ENCODE data around the gene UBB.

Gene UBB

DNA sequence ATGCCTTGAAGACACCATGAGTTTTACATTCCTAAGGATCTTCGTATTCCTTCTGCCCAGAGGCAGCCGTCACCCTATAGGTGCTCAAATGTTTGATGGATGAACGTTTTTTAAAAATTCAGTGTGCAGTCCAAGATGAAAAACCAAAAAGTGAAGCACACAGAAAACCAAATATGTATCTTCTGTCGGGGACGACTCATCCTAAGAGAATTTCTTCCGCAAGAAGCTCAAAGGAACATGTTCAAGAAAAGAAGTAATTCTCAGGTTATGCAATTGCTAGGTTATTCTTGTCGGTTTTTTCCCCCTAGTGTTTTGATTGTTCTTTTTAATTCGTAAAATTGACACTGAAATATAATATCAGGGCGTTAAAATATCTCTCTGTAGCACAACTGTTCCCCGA, 29.1 kb upstream of the UBB start:
- H3K27me3 ChIP-seq (ENCODE audit: control insufficient read depth in 2 of 2, insufficient read depth in 2 of 2, low read length in 2 of 2), result no peaks in the 10 kb centered on the region
- peak overlapping the region; percentile 72 to 81 for H3K9ac ChIP-seq (ENCODE audit: low read depth in 1 of 2, low read length in 2 of 2)
- H3K4me1 ChIP-seq (ENCODE audit: control insufficient read depth in 2 of 2, insufficient read depth in 2 of 2, low read length in 2 of 2), result peaks cover 4 to 9% of the 10 kb centered on the region in 2 donors
- H3K36me3 ChIP-seq (ENCODE audit: control insufficient read depth in 2 of 2, insufficient read depth in 2 of 2, low read length in 2 of 2), result peaks cover 6 to 11% of the 10 kb centered on the region in 2 donors
- no peaks in the 10 kb centered on the region for H3K9me3 ChIP-seq (ENCODE audit: control insufficient read depth in 2 of 2, low read length in 2 of 2)
- H3K27ac ChIP-seq (ENCODE audit: low read depth in 2 of 2, low read length in 2 of 2), result no peak overlapping the region
- H3K4me3 ChIP-seq (ENCODE audit: low read length in 2 of 2), result peak overlapping the region; percentile 67 to 85

DNA sequence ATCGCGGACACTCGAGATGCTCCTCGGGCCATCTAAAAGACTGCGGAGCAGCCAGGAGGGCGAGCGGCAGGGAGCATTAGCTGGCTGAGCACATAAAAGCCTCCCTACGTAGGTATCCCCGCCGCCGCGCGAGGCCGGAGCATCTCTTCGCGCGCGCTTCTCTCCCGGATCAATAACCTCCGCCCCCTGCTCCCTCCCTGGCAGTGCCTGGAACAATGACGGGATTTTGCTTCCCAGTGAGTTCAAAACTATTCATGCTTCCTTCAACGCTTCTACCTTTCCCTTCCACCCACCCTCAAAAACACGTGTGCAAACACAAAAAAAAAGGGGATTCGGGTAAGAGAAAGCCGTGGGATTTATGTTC, 28.6 kb upstream of the UBB start:
- H3K4me1 ChIP-seq (ENCODE audit: control insufficient read depth in 2 of 2, insufficient read depth in 2 of 2, low read length in 2 of 2), result peaks cover 4 to 9% of the 10 kb centered on the region in 2 donors

DNA sequence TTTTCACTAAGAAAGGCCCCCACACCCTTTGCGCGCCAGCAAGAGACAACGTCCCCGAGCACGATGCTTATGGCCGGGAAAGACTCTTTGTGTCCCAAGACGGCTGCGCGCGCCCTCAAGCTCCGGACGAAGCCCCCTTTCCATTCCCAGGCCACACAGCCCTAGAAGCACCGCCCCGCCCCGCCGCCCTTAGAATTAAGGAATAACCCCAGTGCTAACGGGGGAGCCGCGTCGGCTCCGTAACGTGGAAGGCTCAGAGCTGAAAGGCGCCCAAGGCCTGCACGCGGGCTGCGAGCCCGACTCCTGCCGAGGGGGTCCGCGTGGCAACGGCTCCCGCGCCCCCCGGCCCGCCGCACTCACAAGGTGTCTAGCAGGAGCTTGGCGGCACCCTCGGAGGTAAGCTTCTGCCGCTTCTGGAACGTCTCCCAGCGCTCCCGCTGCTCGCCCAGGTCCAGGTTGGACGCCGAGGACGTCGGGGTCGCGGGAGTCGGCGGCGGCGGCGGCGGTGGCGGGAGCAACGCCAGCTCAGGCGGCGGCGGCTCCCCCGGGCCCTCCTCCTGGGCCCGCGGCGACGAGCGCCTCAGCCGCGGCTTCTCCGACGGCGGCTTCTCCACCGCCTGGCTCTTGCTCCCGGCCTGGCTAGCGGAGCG, 28.1 kb upstream of the UBB start:
- H3K9me3 ChIP-seq (ENCODE audit: control insufficient read depth in 2 of 2, low read length in 2 of 2), result no peaks in the 10 kb centered on the region
- H3K9ac ChIP-seq (ENCODE audit: low read depth in 1 of 2, low read length in 2 of 2), result peak overlapping the region; percentile 72 to 81
- H3K27me3 ChIP-seq (ENCODE audit: control insufficient read depth in 2 of 2, insufficient read depth in 2 of 2, low read length in 2 of 2), result no peaks in the 10 kb centered on the region
- H3K4me1 ChIP-seq (ENCODE audit: control insufficient read depth in 2 of 2, insufficient read depth in 2 of 2, low read length in 2 of 2), result peaks cover 4 to 9% of the 10 kb centered on the region in 2 donors
- H3K36me3 ChIP-seq (ENCODE audit: control insufficient read depth in 2 of 2, insufficient read depth in 2 of 2, low read length in 2 of 2), result peaks cover 6 to 11% of the 10 kb centered on the region in 2 donors
- H3K27ac ChIP-seq (ENCODE audit: low read depth in 2 of 2, low read length in 2 of 2), result peak overlapping the region; percentile 67 to 68
- peak overlapping the region; percentile 67 to 85 for H3K4me3 ChIP-seq (ENCODE audit: low read length in 2 of 2)

More for the DNA sequence above, 28.6 kb upstream of the UBB start:
- Histone ChIP-seq H3K4me3 (ENCODE audit: low read length in 2 of 2) (peak overlapping the region; percentile 67 to 85), H3K9ac (ENCODE audit: low read depth in 1 of 2, low read length in 2 of 2) (peak overlapping the region; percentile 72 to 81), H3K36me3 (ENCODE audit: control insufficient read depth in 2 of 2, insufficient read depth in 2 of 2, low read length in 2 of 2) (peaks cover 6 to 11% of the 10 kb centered on the region in 2 donors), H3K9me3 (ENCODE audit: control insufficient read depth in 2 of 2, low read length in 2 of 2) (no peaks in the 10 kb centered on the region), H3K27ac (ENCODE audit: low read depth in 2 of 2, low read length in 2 of 2) (peak overlapping the region; percentile 67 to 68), H3K27me3 (ENCODE audit: control insufficient read depth in 2 of 2, insufficient read depth in 2 of 2, low read length in 2 of 2) (no peaks in the 10 kb centered on the region)

DNA sequence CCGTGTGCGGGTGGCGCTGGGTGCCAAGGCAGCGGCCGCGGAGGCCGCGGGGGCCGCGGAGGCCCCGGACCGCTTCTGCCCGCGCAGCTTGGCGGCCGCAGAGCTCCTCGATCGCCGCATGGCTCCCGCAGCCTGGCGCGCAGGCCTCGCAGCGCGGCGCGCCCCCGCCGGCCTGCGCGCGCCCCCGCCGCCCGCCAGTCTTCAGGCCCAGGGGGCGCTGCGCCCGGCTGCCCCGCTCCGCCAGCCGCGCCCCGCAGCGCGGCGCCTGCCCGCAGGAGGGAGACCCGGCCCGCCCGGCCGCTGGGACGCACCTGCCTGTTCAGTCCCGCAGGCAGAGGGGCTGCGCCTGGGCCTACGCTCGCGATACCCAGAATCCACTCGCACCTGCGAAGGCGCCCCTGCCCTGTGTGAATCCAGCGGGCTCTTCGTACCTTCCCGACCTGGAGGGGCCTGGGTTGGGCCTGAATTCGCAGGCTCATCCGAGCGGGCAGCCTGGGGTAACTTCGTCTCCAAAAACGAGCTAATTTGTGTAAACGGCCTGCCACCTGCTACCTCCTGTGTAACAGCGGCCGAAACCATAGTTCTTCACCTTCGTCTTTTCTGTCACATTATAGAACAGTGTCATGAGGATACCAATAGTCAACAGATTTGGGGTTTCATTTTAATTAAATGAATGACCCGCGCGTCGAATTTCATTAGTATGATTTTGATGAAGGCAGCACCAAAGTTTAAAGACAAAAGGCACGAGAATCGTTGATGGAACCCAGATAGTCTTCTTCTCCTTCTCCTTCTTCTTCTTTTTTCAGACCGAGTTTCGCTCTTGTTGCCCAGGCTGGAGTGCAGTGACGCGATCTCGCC, 27.3 kb upstream of the UBB start, which contains the start of gene CENPV:
Gene CENPV, minus strand, starts transcription at position 153 of the 858 bp plus-strand sequence. Its CDS starts 33 bp downstream, at position 120.
- no peaks in the 10 kb centered on the region for H3K9me3 ChIP-seq (ENCODE audit: control insufficient read depth in 2 of 2, low read length in 2 of 2)
- H3K4me1 ChIP-seq (ENCODE audit: control insufficient read depth in 2 of 2, insufficient read depth in 2 of 2, low read length in 2 of 2), result peaks cover 4 to 9% of the 10 kb centered on the region in 2 donors
- H3K27ac ChIP-seq (ENCODE audit: low read depth in 2 of 2, low read length in 2 of 2), result peak within 1 kb of the TSS; percentile 67 to 68
- H3K27me3 ChIP-seq (ENCODE audit: control insufficient read depth in 2 of 2, insufficient read depth in 2 of 2, low read length in 2 of 2), result no peaks in the 10 kb centered on the region
- H3K4me3 ChIP-seq (ENCODE audit: low read length in 2 of 2), result peak within 1 kb of the TSS; percentile 67 to 85
- H3K9ac ChIP-seq (ENCODE audit: low read depth in 1 of 2, low read length in 2 of 2), result peak within 1 kb of the TSS; percentile 72 to 81
- peaks cover 2 to 10% of the 10 kb centered on the region in 2 donors for H3K36me3 ChIP-seq (ENCODE audit: control insufficient read depth in 2 of 2, insufficient read depth in 2 of 2, low read length in 2 of 2)

DNA sequence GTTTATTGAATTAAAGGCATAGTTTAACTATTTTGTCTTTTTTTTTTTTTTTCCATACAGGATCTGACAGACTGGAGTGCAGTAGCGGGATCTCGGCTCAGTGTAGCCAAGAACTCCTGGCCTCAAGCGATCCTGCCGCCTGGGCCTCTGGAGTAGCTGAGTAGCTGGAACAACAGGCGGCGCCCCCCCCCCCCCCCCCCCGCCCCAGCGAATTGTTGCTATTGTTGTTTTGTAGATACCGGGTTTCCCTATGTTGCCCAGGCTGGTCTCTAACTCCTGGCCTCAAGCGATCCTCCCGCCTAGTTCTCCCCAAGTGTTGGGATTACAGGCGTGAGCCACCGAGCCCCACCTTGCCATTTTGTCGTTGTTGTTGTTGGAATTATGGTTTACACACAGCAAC, 26.3 kb upstream of the UBB start:
- Histone ChIP-seq H3K9ac (ENCODE audit: low read depth in 1 of 2, low read length in 2 of 2) (no peak overlapping the region), H3K27ac (ENCODE audit: low read depth in 2 of 2, low read length in 2 of 2) (no peak overlapping the region), H3K9me3 (ENCODE audit: control insufficient read depth in 2 of 2, low read length in 2 of 2) (no peaks in the 10 kb centered on the region), H3K27me3 (ENCODE audit: control insufficient read depth in 2 of 2, insufficient read depth in 2 of 2, low read length in 2 of 2) (no peaks in the 10 kb centered on the region), H3K4me1 (ENCODE audit: control insufficient read depth in 2 of 2, insufficient read depth in 2 of 2, low read length in 2 of 2) (peaks cover 4 to 9% of the 10 kb centered on the region in 2 donors), H3K4me3 (ENCODE audit: low read length in 2 of 2) (no peak overlapping the region), H3K36me3 (ENCODE audit: control insufficient read depth in 2 of 2, insufficient read depth in 2 of 2, low read length in 2 of 2) (peaks cover 0 to under 1% of the 10 kb centered on the region in 2 donors)

DNA sequence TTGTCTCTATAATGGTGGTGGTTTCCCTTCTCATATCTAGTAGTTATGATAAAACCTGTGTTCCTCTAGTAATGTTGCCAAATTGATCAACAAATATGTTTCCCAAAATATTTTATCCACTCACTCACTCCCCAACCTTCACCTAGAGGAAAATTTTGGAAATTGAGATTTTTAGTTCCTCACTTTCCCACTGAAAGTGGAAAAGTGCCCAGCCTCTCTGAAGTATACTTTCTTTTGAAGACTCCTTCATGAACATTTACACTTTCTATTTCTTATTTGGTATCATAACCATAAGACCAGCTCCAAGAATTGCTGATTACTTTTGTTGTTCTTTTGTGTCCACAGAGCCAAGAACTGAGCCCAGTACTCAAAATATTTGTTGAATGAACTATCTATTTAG, 22.5 kb upstream of the UBB start:
- Histone ChIP-seq H3K27me3 (ENCODE audit: control insufficient read depth in 2 of 2, insufficient read depth in 2 of 2, low read length in 2 of 2) (no peaks in the 10 kb centered on the region), H3K9me3 (ENCODE audit: control insufficient read depth in 2 of 2, low read length in 2 of 2) (no peaks in the 10 kb centered on the region), H3K27ac (ENCODE audit: low read depth in 2 of 2, low read length in 2 of 2) (no peak overlapping the region), H3K4me3 (ENCODE audit: low read length in 2 of 2) (no peak overlapping the region), H3K9ac (ENCODE audit: low read depth in 1 of 2, low read length in 2 of 2) (no peak overlapping the region), H3K36me3 (ENCODE audit: control insufficient read depth in 2 of 2, insufficient read depth in 2 of 2, low read length in 2 of 2) (no peaks in the 10 kb centered on the region), H3K4me1 (ENCODE audit: control insufficient read depth in 2 of 2, insufficient read depth in 2 of 2, low read length in 2 of 2) (peaks cover 0 to 4% of the 10 kb centered on the region in 2 donors)

DNA sequence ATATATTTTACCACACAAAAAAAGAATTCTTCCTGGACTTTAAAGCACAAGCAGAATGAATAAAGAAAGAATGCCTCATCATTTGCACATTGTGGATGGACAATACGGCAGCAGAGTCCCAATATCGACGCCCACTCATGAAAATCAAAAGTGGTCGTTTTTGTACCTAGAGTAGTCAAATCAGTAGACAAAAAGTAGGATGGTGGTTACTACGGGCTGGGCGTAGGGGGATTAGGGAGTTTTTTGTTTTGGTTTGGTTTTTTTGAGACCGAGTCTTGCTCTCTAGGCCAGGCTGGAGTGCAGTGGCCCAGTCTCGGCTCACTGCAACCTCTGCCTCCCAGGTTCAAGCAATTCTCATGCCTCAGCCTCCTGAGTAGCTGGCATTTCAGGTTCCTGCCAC, 19.0 kb upstream of the UBB start:
- H3K27me3 ChIP-seq (ENCODE audit: control insufficient read depth in 2 of 2, insufficient read depth in 2 of 2, low read length in 2 of 2), result no peaks in the 10 kb centered on the region
- H3K9ac ChIP-seq (ENCODE audit: low read depth in 1 of 2, low read length in 2 of 2), result no peak overlapping the region
- H3K9me3 ChIP-seq (ENCODE audit: control insufficient read depth in 2 of 2, low read length in 2 of 2), result no peaks in the 10 kb centered on the region
- no peaks in the 10 kb centered on the region for H3K36me3 ChIP-seq (ENCODE audit: control insufficient read depth in 2 of 2, insufficient read depth in 2 of 2, low read length in 2 of 2)
- H3K4me1 ChIP-seq (ENCODE audit: control insufficient read depth in 2 of 2, insufficient read depth in 2 of 2, low read length in 2 of 2), result peaks cover 0 to 3% of the 10 kb centered on the region in 2 donors
- no peak overlapping the region for H3K4me3 ChIP-seq (ENCODE audit: low read length in 2 of 2)
- no peak overlapping the region for H3K27ac ChIP-seq (ENCODE audit: low read depth in 2 of 2, low read length in 2 of 2)

DNA sequence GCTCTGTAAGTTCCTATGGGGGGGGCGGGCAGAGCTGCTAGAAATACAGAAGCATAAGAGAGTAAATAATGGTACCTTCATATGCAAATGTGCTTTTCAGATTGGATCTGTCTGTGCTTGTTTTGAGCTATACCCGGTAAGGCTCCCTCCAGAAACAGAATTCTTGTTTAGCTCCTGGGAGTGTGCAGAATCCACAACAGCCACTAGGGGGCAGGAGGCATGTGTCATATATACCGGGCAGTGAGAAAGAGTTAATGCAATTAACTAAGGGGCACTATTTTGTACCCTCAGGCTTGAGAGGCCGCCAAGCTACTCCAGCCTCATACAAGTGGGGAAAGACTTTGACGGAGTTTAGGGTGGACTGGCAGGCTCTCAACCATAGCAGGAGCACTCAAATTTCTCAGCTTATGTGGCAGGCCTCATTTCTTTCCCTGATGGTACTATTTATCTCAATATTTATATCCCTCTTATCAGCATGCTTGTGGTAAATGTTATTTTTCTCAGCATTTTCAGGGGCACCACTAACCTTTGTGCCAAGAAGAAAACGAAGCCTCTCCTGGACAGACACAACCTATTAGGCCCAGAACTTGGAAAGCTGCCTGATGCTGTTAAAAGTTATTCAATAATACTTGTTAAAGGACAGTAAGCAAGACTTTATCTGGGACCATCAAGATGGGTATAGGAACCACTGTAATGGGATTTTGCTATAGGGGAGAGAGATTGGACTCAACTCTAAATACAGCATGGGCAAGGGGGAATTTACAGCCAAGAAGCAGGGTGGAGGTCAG, 16.9 kb upstream of the UBB start:
- Histone ChIP-seq H3K9ac (ENCODE audit: low read depth in 1 of 2, low read length in 2 of 2) (no peak overlapping the region), H3K27ac (ENCODE audit: low read depth in 2 of 2, low read length in 2 of 2) (no peak overlapping the region), H3K4me1 (ENCODE audit: control insufficient read depth in 2 of 2, insufficient read depth in 2 of 2, low read length in 2 of 2) (peaks cover 0 to 3% of the 10 kb centered on the region in 2 donors), H3K36me3 (ENCODE audit: control insufficient read depth in 2 of 2, insufficient read depth in 2 of 2, low read length in 2 of 2) (no peaks in the 10 kb centered on the region), H3K27me3 (ENCODE audit: control insufficient read depth in 2 of 2, insufficient read depth in 2 of 2, low read length in 2 of 2) (no peaks in the 10 kb centered on the region), H3K4me3 (ENCODE audit: low read length in 2 of 2) (no peak overlapping the region), H3K9me3 (ENCODE audit: control insufficient read depth in 2 of 2, low read length in 2 of 2) (no peaks in the 10 kb centered on the region)

DNA sequence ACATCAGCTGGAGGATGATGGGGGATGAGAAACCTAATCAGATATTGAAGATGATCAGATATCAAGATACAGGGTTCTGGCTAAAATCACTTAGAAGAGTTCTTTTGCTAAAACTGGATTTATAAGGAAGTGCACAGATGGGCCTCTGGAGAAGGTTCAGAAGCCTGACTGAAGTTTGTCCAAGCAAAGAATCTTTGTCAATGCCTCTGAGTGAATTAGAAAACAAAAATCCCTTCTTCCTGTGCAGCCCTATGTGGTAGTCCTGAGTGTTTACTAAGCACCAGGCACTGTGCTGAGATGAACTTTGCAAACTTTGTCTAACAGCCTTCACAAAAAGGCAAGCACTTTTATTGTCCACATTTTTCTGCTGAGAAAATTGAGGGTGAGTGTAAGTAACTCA, 16.3 kb upstream of the UBB start:
- Histone ChIP-seq H3K36me3 (ENCODE audit: control insufficient read depth in 2 of 2, insufficient read depth in 2 of 2, low read length in 2 of 2) (no peaks in the 10 kb centered on the region), H3K4me3 (ENCODE audit: low read length in 2 of 2) (no peak overlapping the region), H3K27ac (ENCODE audit: low read depth in 2 of 2, low read length in 2 of 2) (no peak overlapping the region), H3K4me1 (ENCODE audit: control insufficient read depth in 2 of 2, insufficient read depth in 2 of 2, low read length in 2 of 2) (peaks cover 0 to 3% of the 10 kb centered on the region in 2 donors), H3K9ac (ENCODE audit: low read depth in 1 of 2, low read length in 2 of 2) (no peak overlapping the region), H3K9me3 (ENCODE audit: control insufficient read depth in 2 of 2, low read length in 2 of 2) (no peaks in the 10 kb centered on the region), H3K27me3 (ENCODE audit: control insufficient read depth in 2 of 2, insufficient read depth in 2 of 2, low read length in 2 of 2) (no peaks in the 10 kb centered on the region)

Measured in mucosa of rectum (tissue), 2 donors.